Liver (tissue), 3 donors: ENCODE data around the gene KIF24.

Experiments
- JUND ChIP-seq, 2 donors: IDR thresholded peaks; 2 replicates each; pipeline ENCODE4 v1.6.1; 2016; ENCODE audit warnings: antibody characterized with exemption in 2 of 2
- MAX ChIP-seq: IDR thresholded peaks from 2 replicates; pipeline ENCODE4 v1.6.1; 2016; ENCODE audit warnings: antibody characterized with exemption
- REST ChIP-seq: IDR thresholded peaks from 2 replicates; pipeline ENCODE4 v1.6.1; 2016; ENCODE audit warnings: antibody characterized with exemption, mild to moderate bottlenecking
- TAF1 ChIP-seq: conservative IDR thresholded peaks from 2 replicates; pipeline ENCODE4 v1.6.1; 2016; ENCODE audit warnings: antibody characterized with exemption, mild to moderate bottlenecking
- ZBTB33 ChIP-seq: IDR thresholded peaks from 2 replicates; pipeline ENCODE4 v1.6.1; 2016; ENCODE audit warnings: antibody characterized with exemption
- TF ChIP-seq, protein P1 (sequence below): fragments of 150-350 bp; IDR thresholded peaks from 2 replicates; pipeline ENCODE4 v1.5.1; 2017; ENCODE audit warnings: improper control_type of control experiment, low read depth, low read length; ENCODE audit not compliant: missing input control
- donor health status: healthy.
- donor health status: healthy.

DNA sequence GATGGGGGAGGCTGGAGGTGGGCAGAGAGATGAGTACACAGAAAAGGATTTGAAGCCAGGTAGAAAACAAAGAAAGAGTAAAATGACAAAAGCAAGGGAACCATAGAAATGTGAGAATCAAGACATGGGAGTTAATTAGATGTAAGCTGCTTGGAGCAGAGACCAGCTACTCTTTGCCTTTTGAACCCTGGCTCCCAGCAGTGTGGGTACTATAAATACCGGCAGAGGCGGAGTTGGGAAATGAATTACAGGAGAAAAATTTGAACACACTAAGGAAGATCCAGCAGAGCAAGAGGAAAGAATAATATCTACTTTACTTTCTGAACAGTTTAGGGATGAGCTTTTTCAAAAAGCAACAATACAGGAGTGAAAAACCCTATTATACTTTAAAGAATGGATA is 36.5 kb downstream of the KIF24 start:
- TF ChIP-seq, protein P1, sequence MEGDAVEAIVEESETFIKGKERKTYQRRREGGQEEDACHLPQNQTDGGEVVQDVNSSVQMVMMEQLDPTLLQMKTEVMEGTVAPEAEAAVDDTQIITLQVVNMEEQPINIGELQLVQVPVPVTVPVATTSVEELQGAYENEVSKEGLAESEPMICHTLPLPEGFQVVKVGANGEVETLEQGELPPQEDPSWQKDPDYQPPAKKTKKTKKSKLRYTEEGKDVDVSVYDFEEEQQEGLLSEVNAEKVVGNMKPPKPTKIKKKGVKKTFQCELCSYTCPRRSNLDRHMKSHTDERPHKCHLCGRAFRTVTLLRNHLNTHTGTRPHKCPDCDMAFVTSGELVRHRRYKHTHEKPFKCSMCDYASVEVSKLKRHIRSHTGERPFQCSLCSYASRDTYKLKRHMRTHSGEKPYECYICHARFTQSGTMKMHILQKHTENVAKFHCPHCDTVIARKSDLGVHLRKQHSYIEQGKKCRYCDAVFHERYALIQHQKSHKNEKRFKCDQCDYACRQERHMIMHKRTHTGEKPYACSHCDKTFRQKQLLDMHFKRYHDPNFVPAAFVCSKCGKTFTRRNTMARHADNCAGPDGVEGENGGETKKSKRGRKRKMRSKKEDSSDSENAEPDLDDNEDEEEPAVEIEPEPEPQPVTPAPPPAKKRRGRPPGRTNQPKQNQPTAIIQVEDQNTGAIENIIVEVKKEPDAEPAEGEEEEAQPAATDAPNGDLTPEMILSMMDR = no peak
- TF ChIP-seq TAF1 (no peak), JUND (IDR thresholded peaks at IDR 0.05) (no peak), REST (no peak), MAX (no peak), ZBTB33 (no peak)
